ENCODE measurements around the gene METTL16.
"Not testable (repeated sequence)": the region's sequence is repeated elsewhere in the genome, so short reads cannot be mapped to it uniquely, and the experiment has no call there.

Gene METTL16

GRCh38 chr17:2442166-2442565 lies 69.5 kb downstream of the METTL16 start:
- no peak overlapping the region for H3K4me3 ChIP-seq (ENCODE audit: low read depth, low read length)
- DNase-seq (ENCODE audit: low read depth): no peak
- TF ChIP-seq, protein P1, sequence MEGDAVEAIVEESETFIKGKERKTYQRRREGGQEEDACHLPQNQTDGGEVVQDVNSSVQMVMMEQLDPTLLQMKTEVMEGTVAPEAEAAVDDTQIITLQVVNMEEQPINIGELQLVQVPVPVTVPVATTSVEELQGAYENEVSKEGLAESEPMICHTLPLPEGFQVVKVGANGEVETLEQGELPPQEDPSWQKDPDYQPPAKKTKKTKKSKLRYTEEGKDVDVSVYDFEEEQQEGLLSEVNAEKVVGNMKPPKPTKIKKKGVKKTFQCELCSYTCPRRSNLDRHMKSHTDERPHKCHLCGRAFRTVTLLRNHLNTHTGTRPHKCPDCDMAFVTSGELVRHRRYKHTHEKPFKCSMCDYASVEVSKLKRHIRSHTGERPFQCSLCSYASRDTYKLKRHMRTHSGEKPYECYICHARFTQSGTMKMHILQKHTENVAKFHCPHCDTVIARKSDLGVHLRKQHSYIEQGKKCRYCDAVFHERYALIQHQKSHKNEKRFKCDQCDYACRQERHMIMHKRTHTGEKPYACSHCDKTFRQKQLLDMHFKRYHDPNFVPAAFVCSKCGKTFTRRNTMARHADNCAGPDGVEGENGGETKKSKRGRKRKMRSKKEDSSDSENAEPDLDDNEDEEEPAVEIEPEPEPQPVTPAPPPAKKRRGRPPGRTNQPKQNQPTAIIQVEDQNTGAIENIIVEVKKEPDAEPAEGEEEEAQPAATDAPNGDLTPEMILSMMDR (IDR thresholded peaks at IDR 0.05; ENCODE audit: low read depth, low read length, missing control alignments): no peak

DNA sequence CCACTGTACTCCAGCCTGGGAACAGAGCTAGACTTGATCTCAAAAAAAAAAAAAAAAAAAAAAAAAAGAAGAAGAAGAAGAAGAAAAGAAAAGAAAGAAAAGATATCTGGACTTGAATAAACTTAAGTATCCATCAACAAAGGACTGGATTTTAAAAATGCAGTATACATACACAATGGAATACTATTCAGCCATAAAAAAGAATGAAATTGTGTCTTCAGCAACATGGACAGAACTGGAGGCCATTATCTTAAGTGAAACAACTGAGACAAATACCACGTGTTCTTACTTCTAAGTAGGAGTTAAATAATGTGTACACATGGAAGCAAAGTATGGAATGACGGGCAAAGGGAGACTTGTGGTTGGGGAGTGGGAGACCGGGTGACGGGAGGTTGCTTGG lies 70.8 kb downstream of the METTL16 start:
- H3K4me3 ChIP-seq (ENCODE audit: low read depth, low read length): no peak overlapping the region
- TF ChIP-seq, protein P1 (IDR thresholded peaks at IDR 0.05; ENCODE audit: low read depth, low read length, missing control alignments): no peak
- no peak for DNase-seq (ENCODE audit: low read depth)

GRCh38 chr17:2439997-2440396 lies 71.7 kb downstream of the METTL16 start:
- DNase-seq (ENCODE audit: low read depth); H3K4me3 ChIP-seq (ENCODE audit: low read depth, low read length): not testable (repeated sequence)

- DNase-seq (ENCODE audit: low read depth): no peak
- no peak overlapping the region for H3K4me3 ChIP-seq (ENCODE audit: low read depth, low read length)
- TF ChIP-seq, protein P1 (IDR thresholded peaks at IDR 0.05; ENCODE audit: low read depth, low read length, missing control alignments): no peak
These were observed 72.9 kb downstream of the METTL16 start for GRCh38 chr17:2438823-2439222.

- TF ChIP-seq, protein P1 (IDR thresholded peaks at IDR 0.05; ENCODE audit: low read depth, low read length, missing control alignments): no peak
- no peak overlapping the region for H3K4me3 ChIP-seq (ENCODE audit: low read depth, low read length)
- DNase-seq (ENCODE audit: low read depth): no peak
These were observed 75.3 kb downstream of the METTL16 start for GRCh38 chr17:2436316-2436905.

GRCh38 chr17:2435862-2436261 lies 75.8 kb downstream of the METTL16 start:
- H3K4me3 ChIP-seq (ENCODE audit: low read depth, low read length): no peak overlapping the region
- TF ChIP-seq, protein P1 (IDR thresholded peaks at IDR 0.05; ENCODE audit: low read depth, low read length, missing control alignments): no peak
- no peak for DNase-seq (ENCODE audit: low read depth)

DNA sequence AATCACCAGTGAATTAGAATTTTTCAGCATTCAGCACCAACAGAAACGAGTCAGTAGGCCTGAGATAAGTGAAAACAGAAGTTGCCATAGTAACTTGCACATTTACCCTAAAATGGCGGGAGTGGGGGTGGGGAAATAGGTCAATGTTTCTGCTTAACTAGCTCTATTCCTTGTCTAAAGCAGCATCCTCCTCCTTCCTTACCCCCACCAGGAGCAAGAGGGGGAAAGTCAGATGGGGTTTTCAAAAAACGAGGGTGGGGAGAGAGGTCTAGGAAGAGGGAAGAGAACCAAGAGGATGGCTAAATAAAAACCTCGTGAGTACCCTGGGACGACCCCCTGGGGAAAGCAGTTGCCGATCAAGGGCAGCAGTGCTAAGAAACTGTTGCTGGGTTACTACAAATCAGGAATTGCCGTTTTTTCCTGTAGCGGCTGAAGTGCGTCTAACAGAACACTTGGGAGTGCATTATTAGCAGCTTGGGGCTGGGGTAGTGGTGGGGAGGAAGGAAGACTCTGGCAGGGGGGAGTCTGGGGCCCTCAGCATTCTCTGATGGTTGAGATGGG lies 76.4 kb downstream of the METTL16 start:
- TF ChIP-seq, protein P1 (IDR thresholded peaks at IDR 0.05; ENCODE audit: low read depth, low read length, missing control alignments): no peak
- no peak for DNase-seq (ENCODE audit: low read depth)
- H3K4me3 ChIP-seq (ENCODE audit: low read depth, low read length): no peak overlapping the region

Data from GM12864 (cell line).